Measurements from ENCODE around the gene GSTT2B. TPM values are rescaled to one million over a fixed set of nuclear protein-coding genes. Genes with fewer than 3 reads are reported as not detected.

The GSTT2B gene
- 2.8 TPM for total RNA-seq

GRCh38 chr22:23961084-23961771, at the start of gene GSTT2B:
TSS of gene GSTT2B (minus strand) at chr22:23961195. CDS start at chr22:23961131, 64 bp downstream.

GRCh38 chr22:24005201-24005600, 44.2 kb upstream of the GSTT2B start, which contains the start of gene GSTT4:
TSS of gene GSTT4 (minus strand) at chr22:24005453. CDS start at chr22:24005356, 97 bp downstream.

GRCh38 chr22:23979557-23980240, 18.7 kb upstream of the GSTT2B start, which contains the start of gene GSTT2:
TSS of gene GSTT2 (plus strand) at chr22:23980134.

GRCh38 chr22:23974345-23974744, 13.3 kb upstream of the GSTT2B start, which contains the start of gene DDT:
TSS of gene DDT (minus strand) at chr22:23974441. CDS start at chr22:23974414, 27 bp downstream.

GRCh38 chr22:23966568-23966967, 5.6 kb upstream of the GSTT2B start, which contains the start of gene DDTL:
TSS of gene DDTL (plus strand) at chr22:23966888. CDS start at chr22:23966915, 27 bp downstream.

Other genes with a start within 250 kb of the GSTT2B start
- gene ZNF70, start 210.1 kb downstream of the GSTT2B start, total RNA-seq: 11.4 TPM
- not detected for gene VPREB3, start 206.8 kb downstream of the GSTT2B start, total RNA-seq
- gene C22orf15, start 198.2 kb downstream of the GSTT2B start, total RNA-seq: 0.88 TPM
- 4.8 TPM for gene CHCHD10, start 193.2 kb downstream of the GSTT2B start, total RNA-seq
- gene MMP11, start 188.3 kb downstream of the GSTT2B start, total RNA-seq: 13.6 TPM
- 61.6 TPM for gene SMARCB1, start 174.2 kb downstream of the GSTT2B start, total RNA-seq
- 1.2 TPM for gene DERL3, start 122.2 kb downstream of the GSTT2B start, total RNA-seq
- 33.2 TPM for gene SLC2A11, start 103.3 kb downstream of the GSTT2B start, total RNA-seq
- 98.0 TPM for gene MIF, start 66.8 kb downstream of the GSTT2B start, total RNA-seq
- not detected for gene DDTL, start 5.7 kb upstream of the GSTT2B start, total RNA-seq
- 44.5 TPM for gene DDT, start 13.2 kb upstream of the GSTT2B start, total RNA-seq
- not detected for gene GSTT2, start 18.9 kb upstream of the GSTT2B start, total RNA-seq
- not detected for gene GSTT4, start 44.3 kb upstream of the GSTT2B start, total RNA-seq
- gene CABIN1, start 50.1 kb upstream of the GSTT2B start, total RNA-seq: 71.1 TPM
- 2.6 TPM for gene SUSD2, start 220.3 kb upstream of the GSTT2B start, total RNA-seq

All from camera-type eye (tissue), 1 donor.